AG08396 (cell line): Measurements from ENCODE around the gene NBPF14.
"Not testable (repeated sequence)": the region's sequence is repeated elsewhere in the genome, so short reads cannot be mapped to it uniquely, and the experiment has no call there.

ENCODE experiments used
- DNase-seq: peaks from one replicate; pipeline ENCODE4 v3.0.0; 2012; ENCODE audit warnings: low spot score, mixed read lengths

NBPF14 gene

GRCh38 chr1:148595911-148596310, at the start of gene NBPF14:
NBPF14 (minus strand) TSS chr1:148596011; CDS start chr1:148595717, 294 bp downstream.
- DNase-seq, result not testable (repeated sequence)

GRCh38 chr1:148625451-148625850, 29.6 kb upstream of the NBPF14 start:
- not testable (repeated sequence) for DNase-seq

- not testable (repeated sequence) for DNase-seq
Observed at GRCh38 chr1:148618216-148618615, 22.4 kb upstream of the NBPF14 start.

GRCh38 chr1:148605266-148605665, 9.5 kb upstream of the NBPF14 start:
- not testable (repeated sequence) for DNase-seq

- DNase-seq, result not testable (repeated sequence)
Observed at GRCh38 chr1:148595360-148595759, 451 bp downstream of the NBPF14 start.

GRCh38 chr1:148591098-148591497, 4.7 kb downstream of the NBPF14 start:
- not testable (repeated sequence) for DNase-seq

- not testable (repeated sequence) for DNase-seq
Observed at GRCh38 chr1:148532158-148532557, 63.7 kb downstream of the NBPF14 start.

GRCh38 chr1:148529101-148529567, 66.7 kb downstream of the NBPF14 start:
- not testable (repeated sequence) for DNase-seq

- DNase-seq, result not testable (repeated sequence)
Observed at GRCh38 chr1:148528591-148528990, 67.2 kb downstream of the NBPF14 start.

GRCh38 chr1:148526587-148526986, 69.2 kb downstream of the NBPF14 start:
- DNase-seq, result not testable (repeated sequence)

- not testable (repeated sequence) for DNase-seq
Observed at GRCh38 chr1:148523205-148524144, 72.3 kb downstream of the NBPF14 start.

GRCh38 chr1:148522561-148523204, 73.1 kb downstream of the NBPF14 start:
- DNase-seq, result peak; percentile 73

- not testable (repeated sequence) for DNase-seq
Observed at GRCh38 chr1:148522072-148522471, 73.7 kb downstream of the NBPF14 start.

- DNase-seq, result not testable (repeated sequence)
Observed at GRCh38 chr1:148514310-148514709, 81.5 kb downstream of the NBPF14 start.

- DNase-seq, result not testable (repeated sequence)
Observed at GRCh38 chr1:148512571-148513184, 83.1 kb downstream of the NBPF14 start.

GRCh38 chr1:148493933-148494332, 101.9 kb downstream of the NBPF14 start:
- not testable (repeated sequence) for DNase-seq

GRCh38 chr1:148483029-148483428, 112.8 kb downstream of the NBPF14 start, which contains the start of gene PPIAL4G:
PPIAL4G (minus strand) TSS chr1:148483302; CDS start chr1:148483252, 50 bp downstream.
- DNase-seq, result not testable (repeated sequence)
